ENCODE data around the gene SETD1A.

- TF ChIP-seq EP300 (IDR thresholded peaks at IDR 0.05) (no peak), CTCF (IDR thresholded peaks at IDR 0.05) (no peak), POLR2A (IDR thresholded peaks at IDR 0.05) (no peak)
These were observed 22.9 kb downstream of the SETD1A start for GRCh38 chr16:30980434-30980833.

Data from upper lobe of left lung (tissue), 4 donors.